ENCODE measurements around the gene UNC93A. TPM values are rescaled to one million over a fixed set of nuclear protein-coding genes. Genes with fewer than 3 reads are reported as not detected.

Gene UNC93A
- total and polyA plus RNA-seq, 2 donors (not counting 1 experiment from before 2014, with no cell fraction given), result not detected

GRCh38 chr6:167296902-167297301 lies 5.8 kb downstream of the UNC93A start:
- Histone ChIP-seq H3K27me3 (replicated peaks in 1 of 4; ENCODE audit: control extremely low read depth in 1 of 4, control insufficient read depth in 3 of 4, insufficient read depth in 4 of 4, low read length in 3 of 4) (peaks cover 0 to 5% (median under 1%) of the 10 kb centered on the region in 4 experiments), H3K9me3 (ENCODE audit: control extremely low read depth in 1 of 3, control insufficient read depth in 2 of 3, insufficient read depth in 1 of 3, low read length in 2 of 3) (peaks cover 0 to 4% (median 0%) of the 10 kb centered on the region in 3 donors), H3K4me3 (ENCODE audit: control extremely low read depth in 1 of 5, extremely low read depth in 1 of 5, insufficient read depth in 1 of 5, low read depth in 2 of 5, low read length in 4 of 5) (no peak overlapping the region), H2AFZ (ENCODE audit: insufficient read depth, low read depth, low read length, poor library complexity, severe bottlenecking) (no peak overlapping the region), H3K4me2 (replicated peaks; ENCODE audit: low read depth, low read length, poor library complexity, severe bottlenecking) (no peak overlapping the region), H3K79me2 (ENCODE audit: control insufficient read depth, insufficient read depth, low read length) (no peaks in the 10 kb centered on the region), H3K9ac (ENCODE audit: low read length) (no peak overlapping the region), H3K4me1 (ENCODE audit: control insufficient read depth in 2 of 2, insufficient read depth in 2 of 2, low read length in 2 of 2) (peaks cover 6% of the 10 kb centered on the region in 2 donors), H4K20me1 (ENCODE audit: control insufficient read depth, insufficient read depth, low read length, poor library complexity, severe bottlenecking) (no peaks in the 10 kb centered on the region), H3K27ac (ENCODE audit: low read length in 2 of 2) (no peak overlapping the region), H3K36me3 (replicated peaks in 1 of 2; ENCODE audit: control extremely low read depth in 1 of 2, control insufficient read depth in 1 of 2, extremely low read depth in 1 of 2, insufficient read depth in 2 of 2, low read length in 1 of 2) (no peaks in the 10 kb centered on the region)
- no peak overlapping the region for H3K4me3 Mint-ChIP-seq
- CTCF ChIA-PET, result no interaction called here
- H3K4me1 Mint-ChIP-seq, result peaks cover 6% of the 10 kb centered on the region
- POLR2A ChIA-PET, result no interaction called here
- TF ChIP-seq CTCF (IDR thresholded peaks at IDR 0.05) (no peak), EZH2 (IDR thresholded peaks at IDR 0.05; ENCODE audit: borderline replicate concordance, insufficient read depth, low read depth, low read length, poor library complexity, severe bottlenecking) (no peak)
- H3K27me3 Mint-ChIP-seq, result peaks cover 29% of the 10 kb centered on the region
- H3K27ac Mint-ChIP-seq, result no peak overlapping the region
- WGBS (ENCODE audit: insufficient coverage), result 65% methylated on average over 4 of the region's 7 CpGs
- intact Hi-C loops (cut with micrococcal nuclease), result no loop called here
- ATAC-seq (ENCODE audit: low read depth), result no peak
- no peak for DNase-seq
- H3K9me3 Mint-ChIP-seq (ENCODE audit: insufficient read depth), result no peaks in the 10 kb centered on the region

GRCh38 chr6:167298127-167298526 lies 7.0 kb downstream of the UNC93A start:
- Histone ChIP-seq H3K9me3 (ENCODE audit: control extremely low read depth in 1 of 3, control insufficient read depth in 2 of 3, insufficient read depth in 1 of 3, low read length in 2 of 3) (peaks cover 0 to 4% (median 0%) of the 10 kb centered on the region in 3 donors), H3K4me3 (ENCODE audit: control extremely low read depth in 1 of 5, extremely low read depth in 1 of 5, insufficient read depth in 1 of 5, low read depth in 2 of 5, low read length in 4 of 5) (no peak overlapping the region), H3K36me3 (replicated peaks in 1 of 2; ENCODE audit: control extremely low read depth in 1 of 2, control insufficient read depth in 1 of 2, extremely low read depth in 1 of 2, insufficient read depth in 2 of 2, low read length in 1 of 2) (no peaks in the 10 kb centered on the region), H3K9ac (ENCODE audit: low read length) (no peak overlapping the region), H3K4me2 (replicated peaks; ENCODE audit: low read depth, low read length, poor library complexity, severe bottlenecking) (no peak overlapping the region), H3K79me2 (ENCODE audit: control insufficient read depth, insufficient read depth, low read length) (no peaks in the 10 kb centered on the region), H3K4me1 (ENCODE audit: control insufficient read depth in 2 of 2, insufficient read depth in 2 of 2, low read length in 2 of 2) (peaks cover 6% of the 10 kb centered on the region in 2 donors), H4K20me1 (ENCODE audit: control insufficient read depth, insufficient read depth, low read length, poor library complexity, severe bottlenecking) (no peaks in the 10 kb centered on the region), H3K27ac (ENCODE audit: low read length in 2 of 2) (no peak overlapping the region), H2AFZ (ENCODE audit: insufficient read depth, low read depth, low read length, poor library complexity, severe bottlenecking) (peak overlapping the region; percentile 1), H3K27me3 (replicated peaks in 1 of 4; ENCODE audit: control extremely low read depth in 1 of 4, control insufficient read depth in 3 of 4, insufficient read depth in 4 of 4, low read length in 3 of 4) (peaks cover 0 to 3% (median 1%) of the 10 kb centered on the region in 4 experiments)
- ChIA-PET POLR2A (no interaction called here), CTCF (interaction anchor here (1.0 to 1.5 kb wide), 2 partner anchors 8 to 53 kb away, joined by 4 to 6 read pairs; no protein-coding TSS in a partner anchor)
- H3K4me3 Mint-ChIP-seq, result no peak overlapping the region
- no peaks in the 10 kb centered on the region for H3K9me3 Mint-ChIP-seq (ENCODE audit: insufficient read depth)
- ATAC-seq (ENCODE audit: low read depth), result peak; percentile 24
- intact Hi-C loops (cut with micrococcal nuclease), result no loop called here
- WGBS (ENCODE audit: insufficient coverage), result 0% methylated on average over 2 of the region's 4 CpGs
- no peak for TF ChIP-seq EZH2 (IDR thresholded peaks at IDR 0.05; ENCODE audit: borderline replicate concordance, insufficient read depth, low read depth, low read length, poor library complexity, severe bottlenecking)
- H3K27me3 Mint-ChIP-seq, result peaks cover 34% of the 10 kb centered on the region
- no peak overlapping the region for H3K27ac Mint-ChIP-seq
- DNase-seq, result no peak
- peaks cover 6% of the 10 kb centered on the region for H3K4me1 Mint-ChIP-seq

Data from B cell (primary cell).